Neural progenitor cell (in vitro differentiated cells): ENCODE measurements around the gene CTIF.

Experiments used
- EZH2 ChIP-seq: fragments of 200-600 bp; sonication (generic); IDR thresholded peaks from 2 replicates; pipeline ENCODE4 v1.6.1; 2017; ENCODE audit warnings: antibody characterized with exemption, mild to moderate bottlenecking, moderate library complexity
- EZH2phosphoT487 ChIP-seq: fragments of 200-600 bp; sonication (generic); IDR thresholded peaks from 2 replicates; pipeline ENCODE4 v1.6.1; 2017; ENCODE audit warnings: antibody characterized with exemption
- TF ChIP-seq, protein P1 (sequence below): fragments of 200-600 bp; sonication (generic); IDR thresholded peaks from 2 replicates; pipeline ENCODE4 v1.5.1; 2017; ENCODE audit warnings: antibody characterized with exemption, mild to moderate bottlenecking

DNA sequence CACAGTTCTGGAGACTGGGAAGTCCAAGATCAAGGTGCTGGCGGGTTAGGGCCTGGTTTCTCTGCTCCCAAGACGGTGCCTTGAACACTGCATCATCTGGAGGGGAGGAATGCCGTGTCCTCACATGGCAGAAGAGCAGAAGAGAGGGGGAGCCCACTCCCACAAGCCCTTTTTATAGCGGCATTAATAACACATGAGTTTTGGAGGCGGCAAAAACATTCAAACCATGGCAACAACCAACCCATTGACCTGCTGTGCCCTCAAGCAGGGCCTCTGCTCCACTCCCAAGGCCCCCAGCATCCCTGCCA lies 349.9 kb downstream of the CTIF start:
- TF ChIP-seq, protein P1, sequence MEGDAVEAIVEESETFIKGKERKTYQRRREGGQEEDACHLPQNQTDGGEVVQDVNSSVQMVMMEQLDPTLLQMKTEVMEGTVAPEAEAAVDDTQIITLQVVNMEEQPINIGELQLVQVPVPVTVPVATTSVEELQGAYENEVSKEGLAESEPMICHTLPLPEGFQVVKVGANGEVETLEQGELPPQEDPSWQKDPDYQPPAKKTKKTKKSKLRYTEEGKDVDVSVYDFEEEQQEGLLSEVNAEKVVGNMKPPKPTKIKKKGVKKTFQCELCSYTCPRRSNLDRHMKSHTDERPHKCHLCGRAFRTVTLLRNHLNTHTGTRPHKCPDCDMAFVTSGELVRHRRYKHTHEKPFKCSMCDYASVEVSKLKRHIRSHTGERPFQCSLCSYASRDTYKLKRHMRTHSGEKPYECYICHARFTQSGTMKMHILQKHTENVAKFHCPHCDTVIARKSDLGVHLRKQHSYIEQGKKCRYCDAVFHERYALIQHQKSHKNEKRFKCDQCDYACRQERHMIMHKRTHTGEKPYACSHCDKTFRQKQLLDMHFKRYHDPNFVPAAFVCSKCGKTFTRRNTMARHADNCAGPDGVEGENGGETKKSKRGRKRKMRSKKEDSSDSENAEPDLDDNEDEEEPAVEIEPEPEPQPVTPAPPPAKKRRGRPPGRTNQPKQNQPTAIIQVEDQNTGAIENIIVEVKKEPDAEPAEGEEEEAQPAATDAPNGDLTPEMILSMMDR: no peak
- no peak for TF ChIP-seq EZH2
- no peak for TF ChIP-seq EZH2phosphoT487
